HUDEP-2 (cell line): ENCODE data around the gene LMNTD2.

Source experiments
- DNase-seq, 76 experiments: peaks; one replicate each; lab custom pipeline; 2025; ENCODE audit not compliant: unreplicated experiment in 76 of 76; lab: John Stamatoyannopoulos, UW

The LMNTD2 gene

GRCh38 chr11:535519-536454, 24.8 kb downstream of the LMNTD2 start, which contains the start of gene HRAS:
Gene HRAS, minus strand, starts transcription at chr11:535576.
- DNase-seq, result peak in 73 of 76 experiments; percentile 30 to 96 (median 89)

DNA sequence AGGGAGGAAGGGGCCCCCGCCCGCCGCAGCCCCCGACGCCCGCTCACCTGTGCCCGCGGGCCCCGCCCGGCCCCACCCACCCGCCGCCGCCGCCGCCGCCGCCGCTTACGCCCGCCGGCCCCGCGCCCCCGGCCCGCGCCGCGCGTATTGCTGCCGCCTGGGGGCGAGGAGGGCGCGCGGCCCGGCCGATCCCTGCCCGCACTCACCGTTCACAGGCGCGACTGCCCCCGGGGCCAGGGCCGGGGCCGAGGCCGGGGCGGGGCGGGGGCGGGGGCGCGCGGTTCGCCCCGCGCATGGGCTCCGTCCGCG, 25.4 kb downstream of the LMNTD2 start:
- DNase-seq, result no peak

DNA sequence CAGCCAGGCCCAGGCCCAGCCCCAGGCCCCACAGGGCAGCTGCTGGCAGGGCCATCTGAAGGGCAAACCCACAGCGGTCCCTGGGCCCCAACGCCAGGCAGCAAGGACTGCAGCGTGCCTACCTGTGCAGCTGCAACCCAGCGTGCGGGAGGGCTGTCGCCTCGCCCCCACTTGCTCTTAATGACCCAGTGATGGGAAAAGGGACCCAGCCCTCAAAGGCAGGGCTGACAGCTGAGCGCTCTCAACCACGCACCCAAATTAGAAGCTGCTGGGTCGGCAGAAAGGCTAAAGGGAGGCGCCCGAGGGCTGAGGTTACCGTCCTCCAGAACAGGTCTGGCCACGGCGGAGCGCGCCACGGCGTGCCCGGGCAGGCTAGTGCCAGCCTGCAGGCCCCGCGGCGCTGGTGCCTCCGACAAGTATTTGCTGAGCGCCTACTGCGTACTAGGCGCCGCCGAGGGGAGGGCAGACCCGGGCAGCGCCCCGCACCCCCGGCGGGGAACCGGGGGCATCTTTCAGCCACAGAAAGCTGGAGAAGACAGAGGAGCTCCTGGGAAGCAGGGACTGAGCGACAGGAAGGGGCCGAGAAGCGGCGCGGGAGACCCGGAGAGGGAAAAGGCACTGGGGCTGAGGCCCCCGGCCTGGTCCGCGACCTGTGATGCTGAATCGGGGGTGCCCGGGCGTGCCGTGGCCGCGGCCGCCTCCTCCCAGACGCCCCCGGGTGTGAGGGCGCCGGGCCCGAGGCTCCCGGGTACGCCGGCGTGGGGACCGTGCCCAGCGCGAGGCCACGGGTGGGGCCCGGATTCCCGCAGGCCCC, 25.9 kb downstream of the LMNTD2 start:
- peak in 6 of 76 experiments; percentile 14 to 34 (median 22) for DNase-seq

DNA sequence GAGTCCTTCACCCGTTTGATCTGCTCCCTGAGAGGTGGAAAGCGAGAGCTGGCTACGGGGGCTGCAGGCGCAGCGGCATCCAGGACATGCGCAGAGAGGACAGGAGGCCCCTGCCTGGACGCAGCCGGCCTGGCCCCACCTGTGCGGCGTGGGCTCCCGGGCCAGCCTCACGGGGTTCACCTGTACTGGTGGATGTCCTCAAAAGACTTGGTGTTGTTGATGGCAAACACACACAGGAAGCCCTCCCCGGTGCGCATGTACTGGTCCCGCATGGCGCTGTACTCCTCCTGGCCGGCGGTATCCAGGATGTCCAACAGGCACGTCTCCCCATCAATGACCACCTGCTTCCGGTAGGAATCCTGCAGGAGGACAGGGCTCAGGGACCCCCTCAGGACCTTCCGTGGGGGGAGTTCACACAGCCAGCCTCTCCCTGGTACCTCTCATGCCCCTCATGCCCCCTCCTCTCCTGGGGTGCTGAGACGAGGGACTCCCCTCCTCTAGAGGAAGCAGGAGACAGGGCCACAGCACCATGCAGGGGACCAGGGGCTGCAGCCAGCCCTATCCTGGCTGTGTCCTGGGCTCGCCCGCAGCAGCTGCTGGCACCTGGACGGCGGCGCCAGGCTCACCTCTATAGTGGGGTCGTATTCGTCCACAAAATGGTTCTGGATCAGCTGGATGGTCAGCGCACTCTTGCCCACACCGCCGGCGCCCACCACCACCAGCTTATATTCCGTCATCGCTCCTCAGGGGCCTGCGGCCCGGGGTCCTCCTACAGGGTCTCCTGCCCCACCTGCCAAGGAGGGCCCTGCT, 26.7 kb downstream of the LMNTD2 start:
- no peak for DNase-seq

- no peak for DNase-seq
Measured at GRCh38 chr11:532986-533585, 27.5 kb downstream of the LMNTD2 start.

GRCh38 chr11:532527-532985, 28.0 kb downstream of the LMNTD2 start:
- DNase-seq, result no peak

DNA sequence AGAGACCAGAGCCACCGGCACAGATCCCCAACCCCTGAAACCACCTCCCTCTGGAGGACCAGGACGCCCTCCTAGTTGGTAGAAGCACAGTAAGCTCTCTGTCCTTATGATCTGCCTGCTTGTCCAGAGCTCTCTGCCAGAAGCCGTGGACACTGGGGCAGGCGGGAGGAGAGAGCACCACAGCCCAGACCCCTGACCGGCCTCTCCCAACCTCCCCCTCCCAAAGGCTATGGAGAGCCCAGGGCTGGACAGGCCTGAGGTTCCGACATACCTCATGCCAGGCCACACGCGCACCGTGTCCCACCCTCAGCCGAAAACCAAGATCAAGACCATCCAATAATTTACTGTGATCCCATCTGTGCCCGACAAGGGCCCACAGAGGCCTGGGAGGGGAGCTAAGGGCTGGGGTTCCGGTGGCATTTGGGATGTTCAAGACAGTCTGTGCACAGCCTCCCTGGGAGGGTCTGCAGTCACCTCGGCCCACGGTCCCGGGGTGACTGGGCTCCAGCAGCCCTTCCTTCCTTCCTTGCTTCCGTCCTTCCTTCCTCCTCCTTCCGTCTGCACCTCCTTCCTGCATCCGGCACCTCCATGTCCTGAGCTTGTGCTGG, 28.5 kb downstream of the LMNTD2 start:
- no peak for DNase-seq

GRCh38 chr11:530960-531831, 29.3 kb downstream of the LMNTD2 start:
- DNase-seq, result no peak

- no peak for DNase-seq
Measured at GRCh38 chr11:529728-530411, 30.7 kb downstream of the LMNTD2 start.

- no peak for DNase-seq
Measured at GRCh38 chr11:528815-529727, 31.5 kb downstream of the LMNTD2 start.

DNA sequence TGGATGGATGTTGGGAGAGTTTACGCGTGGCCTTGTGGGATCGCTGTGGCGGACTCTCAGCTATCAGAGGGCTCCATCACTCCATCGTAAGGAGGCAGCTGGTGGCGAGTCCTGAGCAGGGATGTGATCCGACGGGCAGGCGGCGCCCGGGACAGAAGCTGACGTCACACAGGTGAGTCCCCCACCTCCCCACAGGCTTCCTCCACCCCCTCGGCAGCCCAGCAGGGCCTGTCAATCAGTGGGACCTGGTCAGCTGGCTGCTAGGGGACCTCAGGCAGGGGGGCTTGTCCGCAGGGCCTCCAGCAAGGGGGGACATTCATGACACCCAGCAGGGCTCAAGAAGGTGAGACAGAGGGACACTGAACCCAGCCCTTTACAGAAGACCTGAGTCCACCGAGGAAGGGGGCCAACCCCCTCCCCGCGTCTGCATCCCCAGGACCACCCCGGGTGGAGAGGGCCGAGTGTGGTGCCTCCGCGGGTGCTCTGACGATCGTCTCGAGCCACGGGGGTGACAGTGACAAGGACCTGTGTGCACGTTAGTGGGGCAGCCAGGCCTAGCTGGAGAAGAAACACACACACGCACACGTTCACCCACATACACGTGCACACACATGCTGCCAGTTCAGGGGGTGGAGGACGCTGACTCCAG, 32.2 kb downstream of the LMNTD2 start:
- DNase-seq, result no peak

GRCh38 chr11:526192-526591, 34.3 kb downstream of the LMNTD2 start:
- no peak for DNase-seq

- no peak for DNase-seq
Measured at GRCh38 chr11:521177-521688, 39.3 kb downstream of the LMNTD2 start.

DNA sequence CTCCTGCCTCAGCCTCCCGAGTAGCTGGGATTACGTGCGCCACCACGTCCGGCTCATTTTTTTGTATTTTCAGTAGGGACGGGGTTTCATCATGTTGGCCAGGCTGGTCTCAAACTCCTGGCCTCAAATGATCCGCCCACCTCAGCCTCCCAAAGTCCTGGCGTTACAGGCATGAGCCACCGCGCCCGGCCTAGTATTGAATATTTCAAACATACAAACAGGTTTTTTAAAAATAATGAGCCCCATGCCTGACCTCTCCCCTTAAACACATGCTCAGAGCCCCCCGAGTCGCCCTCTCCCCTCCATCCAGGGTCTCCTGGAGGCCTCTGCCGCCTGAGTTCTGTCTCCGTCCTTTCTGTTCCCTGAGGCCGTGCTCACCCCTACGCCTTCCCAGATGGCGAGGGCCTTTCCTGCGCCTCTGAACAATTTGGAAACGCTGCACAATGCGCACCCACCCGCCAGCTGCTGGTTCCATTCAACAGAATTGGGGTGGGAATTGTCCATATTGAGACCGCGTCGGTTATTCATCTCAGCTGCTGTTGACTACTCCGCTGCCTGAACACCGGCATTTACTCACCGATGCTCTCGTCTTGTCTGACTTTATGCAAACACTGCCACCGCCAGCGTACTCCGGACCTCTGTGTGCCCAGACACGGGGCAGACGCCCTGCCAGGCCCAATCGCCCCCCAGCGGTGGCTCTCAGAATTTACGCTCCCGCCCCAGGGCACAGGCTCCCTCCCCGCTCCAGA, 39.9 kb downstream of the LMNTD2 start:
- DNase-seq, result peak in 14 of 76 experiments; percentile 11 to 40 (median 21)

DNA sequence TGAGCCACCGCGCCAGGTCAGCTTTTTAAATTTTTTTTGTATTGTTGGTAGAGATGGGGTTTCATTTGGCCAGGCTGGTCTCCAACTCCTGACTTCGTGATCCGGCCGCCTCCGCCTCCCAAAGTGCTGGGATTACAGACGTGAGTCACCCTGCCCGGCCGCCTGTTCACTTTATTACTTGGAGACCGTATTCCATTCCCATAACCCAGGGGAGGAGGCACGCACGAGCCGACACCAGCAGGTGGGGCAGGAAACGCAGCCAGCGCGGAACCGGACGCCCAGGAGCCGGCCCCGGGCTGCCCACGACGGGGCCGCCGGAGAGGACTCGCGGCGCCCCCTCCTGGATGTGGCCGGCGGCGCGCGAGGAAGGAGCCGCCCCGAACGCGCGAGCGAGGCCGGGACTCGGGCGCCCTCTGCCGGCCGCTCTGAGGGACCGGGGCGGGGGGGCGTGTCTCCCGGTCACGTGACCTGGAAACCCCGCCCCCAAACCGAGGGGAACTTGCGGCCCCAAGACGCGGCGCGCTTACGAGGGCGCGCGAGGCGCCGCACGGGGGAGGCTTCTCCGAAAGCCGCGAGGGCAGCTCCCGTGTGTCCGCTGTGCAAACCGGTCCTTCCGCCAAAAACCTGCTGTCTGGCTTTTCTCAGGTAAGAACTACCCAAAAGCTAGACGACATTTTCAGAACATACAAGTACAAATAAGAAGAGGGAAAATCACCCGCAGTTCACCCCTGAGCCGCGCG, 41.9 kb downstream of the LMNTD2 start:
- DNase-seq, result peak in 2 of 76 experiments; percentile 45 to 66
